HepG2 (cell line): Measurements from ENCODE around the gene XRCC5. TPM values are rescaled to one million over a fixed set of nuclear protein-coding genes. Genes with fewer than 3 reads are reported as not detected.

ENCODE experiments used
- FOXA1 ChIP-seq, 2 experiments: fragments of 450-650 bp in 1 of 2; sonication (generic) in 1 of 2; formaldehyde crosslinking in 1 of 2; IDR thresholded peaks; 2 replicates each; pipeline versions ENCODE4 v1.4.0 to v1.6.1; 2016 to 2020; ENCODE audit warnings: missing genetic modification reagents in 1 of 2
- FOXJ3 ChIP-seq: sonication (generic); formaldehyde crosslinking; IDR thresholded peaks from 2 replicates; pipeline ENCODE4 v1.4.0; 2020; ENCODE audit warnings: missing genetic modification reagents, mild to moderate bottlenecking, borderline replicate concordance
- FOXO1 ChIP-seq: sonication (generic); formaldehyde crosslinking; IDR thresholded peaks from 2 replicates; pipeline ENCODE4 v1.4.0; 2020; ENCODE audit warnings: missing genetic modification reagents
- GATAD1 ChIP-seq: IDR thresholded peaks from 2 replicates; pipeline ENCODE4 v1.6.1; 2016; ENCODE audit warnings: missing genetic modification reagents, missing compliant biosample characterization
- GATAD2A ChIP-seq: IDR thresholded peaks from 2 replicates; pipeline ENCODE4 v1.6.1; 2016
- HOXA5 ChIP-seq: sonication (generic); formaldehyde crosslinking; IDR thresholded peaks from 2 replicates; pipeline ENCODE4 v1.4.0; 2020; ENCODE audit warnings: missing genetic modification reagents
- JUN ChIP-seq: sonication (generic); formaldehyde crosslinking; IDR thresholded peaks from 2 replicates; pipeline ENCODE4 v1.4.0; 2020; ENCODE audit warnings: mild to moderate bottlenecking, missing genetic modification reagents
- KAT2B ChIP-seq: fragments of 150-350 bp; IDR thresholded peaks from 2 replicates; pipeline ENCODE4 v1.6.1; 2014; ENCODE audit warnings: low read depth, low read length, borderline replicate concordance
- NFYB ChIP-seq: sonication (generic); formaldehyde crosslinking; IDR thresholded peaks from 2 replicates; pipeline ENCODE4 v1.4.0; 2020; ENCODE audit warnings: missing genetic modification reagents
- PCBP2 ChIP-seq: fragments of 200-400 bp; formaldehyde crosslinking; optimal IDR thresholded peaks from 2 replicates; pipeline ENCODE3; 2018; ENCODE audit warnings: low read length, low read depth; ENCODE audit not compliant: poor library complexity, severe bottlenecking
- PHB2 ChIP-seq: fragments of 450-650 bp; IDR thresholded peaks from 2 replicates; pipeline ENCODE4 v1.6.1; 2018; ENCODE audit not compliant: partially characterized antibody
- PHF5A ChIP-seq: IDR thresholded peaks from one replicate; pipeline ENCODE4 v1.6.1; 2018; ENCODE audit warnings: low read depth, missing genetic modification reagents; ENCODE audit not compliant: unreplicated experiment
- SALL2 ChIP-seq: sonication (generic); formaldehyde crosslinking; IDR thresholded peaks from 2 replicates; pipeline ENCODE4 v1.8.1; 2023; ENCODE audit warnings: mild to moderate bottlenecking, missing genetic modification reagents, inconsistent platforms
- SOX6 ChIP-seq, 2 experiments: fragments of 450-650 bp in 1 of 2; sonication (generic) in 1 of 2; formaldehyde crosslinking in 1 of 2; IDR thresholded peaks; 2 replicates each; pipeline versions ENCODE4 v1.4.0 to v1.6.1; 2017 to 2020; ENCODE audit warnings: antibody characterized with exemption in 1 of 2, mild to moderate bottlenecking in 1 of 2, missing genetic modification reagents in 1 of 2
- ZFP41 ChIP-seq: sonication (generic); formaldehyde crosslinking; IDR thresholded peaks from 2 replicates; pipeline ENCODE4 v1.4.0; 2020; ENCODE audit warnings: mild to moderate bottlenecking, missing genetic modification reagents, borderline replicate concordance
- ZNF20 ChIP-seq: sonication (generic); formaldehyde crosslinking; IDR thresholded peaks from 2 replicates; pipeline ENCODE4 v1.4.0; 2020; ENCODE audit warnings: mild to moderate bottlenecking, moderate library complexity, missing genetic modification reagents
- ZNF207 ChIP-seq: fragments of 450-650 bp; IDR thresholded peaks from 2 replicates; pipeline ENCODE4 v1.6.1; 2016; ENCODE audit warnings: antibody characterized with exemption, borderline replicate concordance
- ZNF550 ChIP-seq: sonication (generic); formaldehyde crosslinking; IDR thresholded peaks from 2 replicates; pipeline ENCODE4 v1.4.0; 2020; ENCODE audit warnings: mild to moderate bottlenecking, missing genetic modification reagents, borderline replicate concordance
- ZNF564 ChIP-seq: sonication (generic); formaldehyde crosslinking; IDR thresholded peaks from 2 replicates; pipeline ENCODE4 v1.8.1; 2023; ENCODE audit warnings: mild to moderate bottlenecking, missing genetic modification reagents
- ZNF746 ChIP-seq: sonication (generic); formaldehyde crosslinking; IDR thresholded peaks from 2 replicates; pipeline ENCODE4 v1.8.0; 2022; ENCODE audit warnings: mild to moderate bottlenecking, missing genetic modification reagents
- polyA plus RNA-seq, 8 experiments: library from polyadenylated mRNA; depleted of rRNA in 3 of 8; stranded (reverse) in 7 of 8; unstranded in 1 of 8; fragments of >200 nt; fragmentation: Illumina TruSeq in 4 of 8; extraction: Trizol in 4 of 8; gene quantifications; 2 replicates each; pipeline versions ENCODE4 v1.2.1 to v1.2.3, GENCODE V29; 2011 to 2016; ENCODE audit warnings: low read depth in 4 of 8, missing spikeins in 1 of 8, mixed read lengths in 1 of 8; ENCODE audit not compliant: insufficient read depth in 1 of 8
- total RNA-seq, 5 experiments: library from RNA; depleted of rRNA; stranded (reverse); fragments of >200 nt; fragmentation: Illumina TruSeq; extraction: Trizol; gene quantifications; 2 replicates each; pipeline ENCODE4 v1.2.3, GENCODE V29; 2016; ENCODE audit warnings: low read depth in 1 of 5
- TF ChIP-seq, protein P1 (sequence below), 2 experiments: fragments of 450-650 bp in 1 of 2; sonication (generic) in 1 of 2; formaldehyde crosslinking in 1 of 2; IDR thresholded peaks; 2 replicates each; pipeline versions ENCODE4 v1.6.1 to v1.8.0; 2016 to 2022; ENCODE audit warnings: antibody characterized with exemption in 1 of 2, mild to moderate bottlenecking in 1 of 2, missing genetic modification reagents in 1 of 2

Gene XRCC5
- total and polyA plus RNA-seq, 2 of the 13 experiments (the other 11 are each of a cell fraction or from before 2014, with no cell fraction given) = 264 to 454 TPM

DNA sequence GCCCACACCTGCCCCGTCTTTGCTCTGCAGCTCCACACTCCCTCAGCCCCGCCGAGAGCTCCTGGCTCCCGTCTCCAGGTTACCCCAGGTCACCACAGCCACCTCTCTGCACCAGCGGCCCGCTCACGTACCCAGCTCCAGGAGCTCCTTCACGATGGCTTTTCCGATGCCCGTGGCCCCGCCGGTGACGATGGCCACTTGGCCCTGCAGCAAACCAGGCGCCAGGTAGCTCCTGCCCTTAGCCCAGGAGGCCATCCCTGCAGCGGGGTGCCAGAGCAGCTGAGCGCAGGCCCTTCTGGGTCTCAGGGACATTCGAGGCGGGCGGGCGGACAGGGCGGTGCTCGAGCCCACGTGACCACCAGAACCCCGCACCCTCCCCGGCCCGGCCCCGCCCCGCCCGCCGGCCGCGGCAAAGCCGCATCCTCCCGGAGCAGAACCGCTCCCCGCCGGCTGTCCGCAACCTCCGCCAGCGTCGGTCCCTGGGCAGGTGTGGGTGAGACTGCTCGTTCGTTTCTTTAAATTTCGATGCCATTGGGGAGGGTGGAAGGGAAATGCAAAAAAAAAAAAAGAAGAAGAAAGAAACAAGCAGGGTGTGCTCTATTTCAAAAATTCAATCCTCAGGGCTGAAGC is 27.5 kb upstream of the XRCC5 start, which contains the start of the genes PECR and TMEM169 (continued):
- TF ChIP-seq ZNF207 (no peak), PHF5A (CRISPR knock-in tag) (peak; percentile 50), ZNF550 (CRISPR knock-in tag) (peak; percentile 57; the same call in 1 of the 2 replicates), ZNF564 (CRISPR knock-in tag) (peak; percentile 92), PCBP2 (no peak), SOX6 (IDR thresholded peaks at IDR 0.05) (no peak), SOX6 (CRISPR knock-in tag; IDR thresholded peaks at IDR 0.05) (peak; percentile 74), JUN (CRISPR knock-in tag) (peak; percentile 73; the same call in 1 of the 2 replicates), SALL2 (peak; percentile 53; the same call in 1 of the 2 replicates), KAT2B (no peak), GATAD1 (CRISPR knock-in tag) (peak; percentile 81), ZNF20 (CRISPR knock-in tag) (peak; percentile 92; the same call in 1 of the 2 replicates), ZNF746 (CRISPR knock-in tag) (no peak; the same call in 1 of the 2 replicates), FOXA1 (IDR thresholded peaks at IDR 0.05) (no peak), FOXA1 (CRISPR knock-in tag; IDR thresholded peaks at IDR 0.05) (peak; percentile 52), FOXJ3 (no peak), NFYB (CRISPR knock-in tag) (peak; percentile 36; the same call in 1 of the 2 replicates), FOXO1 (CRISPR knock-in tag) (peak; percentile 82), HOXA5 (CRISPR knock-in tag) (peak; percentile 87), GATAD2A (CRISPR knock-in tag) (peak; percentile 62), PHB2 (no peak), ZFP41 (CRISPR knock-in tag) (peak; percentile 63; the same call in 1 of the 2 replicates)
- TF ChIP-seq, protein P1, sequence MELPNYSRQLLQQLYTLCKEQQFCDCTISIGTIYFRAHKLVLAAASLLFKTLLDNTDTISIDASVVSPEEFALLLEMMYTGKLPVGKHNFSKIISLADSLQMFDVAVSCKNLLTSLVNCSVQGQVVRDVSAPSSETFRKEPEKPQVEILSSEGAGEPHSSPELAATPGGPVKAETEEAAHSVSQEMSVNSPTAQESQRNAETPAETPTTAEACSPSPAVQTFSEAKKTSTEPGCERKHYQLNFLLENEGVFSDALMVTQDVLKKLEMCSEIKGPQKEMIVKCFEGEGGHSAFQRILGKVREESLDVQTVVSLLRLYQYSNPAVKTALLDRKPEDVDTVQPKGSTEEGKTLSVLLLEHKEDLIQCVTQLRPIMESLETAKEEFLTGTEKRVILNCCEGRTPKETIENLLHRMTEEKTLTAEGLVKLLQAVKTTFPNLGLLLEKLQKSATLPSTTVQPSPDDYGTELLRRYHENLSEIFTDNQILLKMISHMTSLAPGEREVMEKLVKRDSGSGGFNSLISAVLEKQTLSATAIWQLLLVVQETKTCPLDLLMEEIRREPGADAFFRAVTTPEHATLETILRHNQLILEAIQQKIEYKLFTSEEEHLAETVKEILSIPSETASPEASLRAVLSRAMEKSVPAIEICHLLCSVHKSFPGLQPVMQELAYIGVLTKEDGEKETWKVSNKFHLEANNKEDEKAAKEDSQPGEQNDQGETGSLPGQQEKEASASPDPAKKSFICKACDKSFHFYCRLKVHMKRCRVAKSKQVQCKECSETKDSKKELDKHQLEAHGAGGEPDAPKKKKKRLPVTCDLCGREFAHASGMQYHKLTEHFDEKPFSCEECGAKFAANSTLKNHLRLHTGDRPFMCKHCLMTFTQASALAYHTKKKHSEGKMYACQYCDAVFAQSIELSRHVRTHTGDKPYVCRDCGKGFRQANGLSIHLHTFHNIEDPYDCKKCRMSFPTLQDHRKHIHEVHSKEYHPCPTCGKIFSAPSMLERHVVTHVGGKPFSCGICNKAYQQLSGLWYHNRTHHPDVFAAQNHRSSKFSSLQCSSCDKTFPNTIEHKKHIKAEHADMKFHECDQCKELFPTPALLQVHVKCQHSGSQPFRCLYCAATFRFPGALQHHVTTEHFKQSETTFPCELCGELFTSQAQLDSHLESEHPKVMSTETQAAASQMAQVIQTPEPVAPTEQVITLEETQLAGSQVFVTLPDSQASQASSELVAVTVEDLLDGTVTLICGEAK (IDR thresholded peaks at IDR 0.05) = no peak
- TF ChIP-seq, protein P1 (CRISPR knock-in tag; IDR thresholded peaks at IDR 0.05) = peak; percentile 51; the same call in 1 of the 2 replicates
